GM15510 (cell line): ENCODE results near the gene SLC19A1.

Experiments used
- POLR2A ChIP-seq: IDR thresholded peaks from 3 replicates; pipeline ENCODE4 v1.6.1; 2011; ENCODE audit warnings: borderline replicate concordance; ENCODE audit not compliant: insufficient read length; ENCODE audit errors: extremely low read depth

Gene SLC19A1

DNA sequence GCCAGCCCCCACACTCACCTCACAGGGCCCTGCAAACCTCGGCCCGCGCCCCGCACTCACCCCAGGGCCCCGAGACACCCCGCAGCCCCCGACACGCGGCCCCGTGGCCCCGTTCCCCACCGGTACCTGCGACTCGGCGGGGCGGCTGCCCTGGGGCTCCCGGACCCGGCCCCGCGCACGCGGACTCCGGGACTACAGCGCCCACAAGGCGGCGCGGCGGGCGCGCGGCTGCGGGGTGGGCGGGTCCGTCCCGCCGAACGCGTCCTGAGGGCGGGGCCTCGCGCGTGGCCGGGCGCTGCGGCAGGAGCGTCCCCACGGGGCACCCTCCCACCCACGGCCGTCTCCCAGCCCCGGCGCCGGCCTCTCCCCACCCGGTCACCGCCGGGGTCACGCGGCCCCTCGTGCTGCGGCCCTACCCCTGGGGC is at the start of gene SLC19A1:
Gene SLC19A1 (minus strand): TSS at position 199 of the 425 bp plus-strand sequence. CDS start 4,481 bp downstream, outside the sequence.
- peak; percentile 59 for TF ChIP-seq POLR2A

- TF ChIP-seq POLR2A, result no peak
These were observed 49.5 kb upstream of the SLC19A1 start for GRCh38 chr21:45591619-45592207.

- TF ChIP-seq POLR2A, result no peak
These were observed 48.7 kb upstream of the SLC19A1 start for GRCh38 chr21:45590726-45591618.

DNA sequence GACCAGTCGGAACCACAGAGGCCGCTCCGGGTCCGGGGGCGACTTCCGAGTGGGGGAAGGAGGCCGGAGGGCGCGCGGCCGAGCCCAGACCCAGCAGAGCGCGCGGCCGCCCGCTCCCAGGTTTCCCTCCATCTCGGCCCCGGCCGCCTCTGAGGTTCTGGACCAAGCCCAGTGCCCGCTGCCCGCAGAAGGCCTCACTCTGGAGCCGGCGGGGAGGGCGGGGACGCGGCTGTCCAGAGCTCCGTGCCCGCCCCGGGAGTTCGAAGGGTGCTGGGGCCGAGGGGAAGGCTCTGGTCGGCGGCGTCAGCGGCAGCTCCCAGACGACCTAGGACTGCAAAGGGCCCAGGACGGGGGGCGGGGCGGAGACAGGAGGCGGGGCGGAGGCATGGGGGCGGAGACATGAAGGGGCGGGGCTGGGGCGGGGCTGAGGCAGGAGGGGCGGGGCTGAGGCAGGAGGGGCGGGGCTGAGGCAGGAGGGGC is 48.0 kb upstream of the SLC19A1 start:
- TF ChIP-seq POLR2A, result no peak

DNA sequence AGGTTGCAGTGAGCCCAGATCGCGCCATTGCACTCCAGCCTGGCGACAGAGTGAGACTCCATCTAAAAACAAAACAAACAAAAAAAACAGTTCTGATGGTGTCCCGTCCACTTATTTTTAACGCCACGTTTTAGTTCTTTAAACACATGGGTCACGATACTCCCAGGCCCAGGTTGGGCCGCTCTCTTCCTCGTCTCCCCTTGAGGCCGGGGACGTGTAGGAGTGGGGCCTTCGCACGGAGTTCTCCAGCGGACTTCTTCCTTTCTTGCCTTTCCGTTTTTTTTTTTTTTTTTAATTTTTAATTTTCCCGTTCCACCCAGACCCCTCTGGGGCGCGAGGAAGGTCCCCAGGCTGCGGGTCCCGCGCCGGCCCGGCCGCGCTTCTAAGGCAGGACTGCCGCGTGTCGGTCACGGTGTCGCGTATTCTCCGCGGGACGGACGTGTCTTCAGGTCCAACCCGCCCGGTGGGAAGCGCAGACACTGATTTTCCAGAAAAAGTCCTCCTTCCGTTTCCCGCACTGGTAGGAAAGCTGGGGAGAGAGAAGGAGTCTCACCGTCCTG is 47.5 kb upstream of the SLC19A1 start:
- no peak for TF ChIP-seq POLR2A

- no peak for TF ChIP-seq POLR2A
These were observed 46.7 kb upstream of the SLC19A1 start for GRCh38 chr21:45588871-45589491.

- TF ChIP-seq POLR2A, result no peak
These were observed 46.0 kb upstream of the SLC19A1 start for GRCh38 chr21:45588086-45588825.

DNA sequence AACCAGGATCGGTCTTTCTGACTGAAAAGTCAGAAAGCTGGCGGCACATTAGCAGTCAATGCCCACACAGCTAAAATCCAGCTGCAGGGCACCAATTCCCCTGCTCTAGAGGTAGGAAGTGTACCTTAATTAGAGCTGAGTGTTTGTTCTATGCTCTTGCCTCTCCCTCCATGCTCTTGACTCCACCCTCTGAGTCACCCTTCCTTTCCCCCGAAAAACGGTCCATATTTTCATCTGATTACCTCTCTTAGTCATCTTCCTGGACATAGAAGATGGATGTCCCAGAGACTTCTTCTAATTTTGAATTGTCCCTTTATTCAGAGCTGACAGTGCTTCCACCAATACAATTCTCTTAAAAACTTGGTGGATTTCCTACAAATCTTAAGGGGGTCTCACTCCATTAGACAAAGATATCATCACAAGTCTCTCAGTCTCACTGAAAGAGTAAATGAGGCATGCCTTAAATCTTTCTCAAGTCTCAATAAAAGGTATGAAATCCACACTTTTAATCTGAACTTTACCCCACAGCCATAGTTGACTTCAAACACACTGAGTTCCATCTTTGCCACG is 44.1 kb upstream of the SLC19A1 start:
- TF ChIP-seq POLR2A, result no peak

DNA sequence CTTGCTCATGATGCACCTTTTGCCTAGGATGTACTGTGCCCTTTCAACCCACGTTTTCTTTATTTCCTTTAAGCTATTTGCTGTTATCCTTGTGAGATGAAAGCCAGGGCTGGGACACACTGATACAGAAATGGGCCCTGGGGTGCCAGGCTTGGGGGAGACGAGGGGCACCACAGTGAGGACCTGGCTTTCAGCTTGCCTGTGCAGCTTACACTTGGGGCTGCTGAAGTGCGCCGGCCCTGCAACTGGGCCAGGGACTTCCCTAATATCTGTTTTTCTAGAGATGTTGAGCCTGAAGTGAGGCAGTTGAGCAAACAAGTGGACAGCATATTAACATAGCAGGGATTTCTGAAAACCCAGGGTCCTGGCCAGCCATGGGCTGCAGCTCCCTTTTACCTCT is 42.5 kb upstream of the SLC19A1 start:
- TF ChIP-seq POLR2A, result no peak

DNA sequence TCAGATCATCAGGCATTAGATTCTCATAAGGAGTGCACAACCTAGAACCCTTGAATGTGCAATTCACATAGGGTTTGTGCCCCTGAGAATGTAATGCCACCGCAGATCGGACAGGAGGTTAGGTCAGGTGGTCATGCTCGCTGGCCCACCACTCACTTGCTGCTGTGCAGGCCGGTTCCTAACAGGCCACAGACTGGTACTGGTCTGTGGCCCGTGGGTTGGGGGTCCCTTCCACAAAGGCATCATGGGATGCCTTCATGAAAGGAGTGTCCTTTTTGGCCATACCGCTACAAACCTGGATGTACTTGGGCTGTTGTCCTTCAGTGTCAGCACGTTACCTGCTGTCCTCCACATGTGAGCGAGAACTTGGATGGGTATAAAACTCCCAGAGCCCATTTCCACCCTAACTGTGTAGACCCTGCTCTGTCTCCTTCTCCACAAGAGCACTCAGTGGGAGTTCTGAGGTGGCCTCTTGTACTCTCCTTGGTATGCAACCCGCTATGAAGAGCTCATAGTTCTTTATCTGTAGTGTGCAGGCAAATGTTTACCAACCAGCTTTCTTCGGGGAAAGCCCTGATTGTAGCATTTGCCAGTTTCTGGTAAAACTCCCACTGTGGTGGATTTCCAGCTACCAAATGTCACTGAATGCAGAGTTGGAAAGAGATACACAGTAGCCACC is 41.7 kb upstream of the SLC19A1 start:
- no peak for TF ChIP-seq POLR2A

- TF ChIP-seq POLR2A, result no peak
These were observed 39.9 kb upstream of the SLC19A1 start for GRCh38 chr21:45582128-45582527.

DNA sequence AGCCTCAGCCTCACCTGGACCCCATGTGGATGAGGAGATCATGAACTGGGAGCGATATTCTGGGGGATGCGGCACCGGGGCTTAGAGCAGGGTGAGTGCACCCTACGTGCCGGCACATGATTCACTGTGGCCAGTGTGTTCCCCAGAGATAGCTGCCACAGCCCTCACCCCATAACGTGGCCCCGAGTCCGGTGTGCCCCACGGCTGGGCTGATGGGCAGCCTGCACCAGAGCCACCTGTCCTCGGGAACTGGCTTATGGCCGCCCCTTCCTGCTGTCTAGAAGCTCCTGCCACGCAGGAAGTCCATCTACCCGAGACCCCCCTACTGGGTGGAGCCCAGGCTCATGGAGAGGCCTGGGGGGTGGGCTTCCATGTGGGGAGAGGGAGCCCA is 39.1 kb upstream of the SLC19A1 start:
- no peak for TF ChIP-seq POLR2A

DNA sequence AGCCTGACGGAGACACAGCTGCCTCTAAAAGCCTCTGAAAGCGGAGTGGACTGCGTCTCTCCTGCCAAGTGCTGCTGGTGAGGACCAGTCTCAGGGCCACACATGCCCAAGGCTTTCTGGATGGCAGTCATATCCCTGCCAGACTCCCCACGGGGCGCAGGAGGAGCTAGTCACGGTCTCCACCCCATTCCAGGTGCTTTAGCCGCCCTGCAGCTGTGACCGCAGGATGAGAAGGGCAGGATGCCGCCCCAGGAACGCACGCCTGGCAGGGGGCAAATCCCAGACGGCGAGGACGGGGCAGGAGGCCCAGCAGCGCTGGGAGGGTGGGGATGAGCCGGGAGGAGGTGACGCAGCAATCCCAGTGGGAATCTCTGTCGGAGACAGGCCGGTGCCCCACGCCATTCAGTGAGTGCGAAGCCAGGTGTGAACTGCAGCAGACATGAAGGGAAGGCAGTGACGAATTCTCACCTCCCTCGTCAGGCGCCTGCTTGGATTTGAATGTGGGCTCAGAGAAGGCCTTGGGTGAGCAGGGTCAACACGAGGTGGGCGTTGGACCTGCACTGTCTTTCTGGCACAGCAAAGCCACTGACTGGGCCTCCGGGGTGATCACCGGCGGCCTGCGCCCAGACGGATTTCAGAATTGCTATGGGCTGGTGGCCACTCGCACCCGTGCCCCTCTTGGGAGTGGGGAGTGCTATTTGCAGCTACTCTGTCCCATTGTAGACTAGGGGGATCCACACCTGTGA is 38.5 kb upstream of the SLC19A1 start:
- no peak for TF ChIP-seq POLR2A
